GM12878 (cell line): ENCODE data around the gene BMPR1B. TPM values are rescaled to one million over a fixed set of nuclear protein-coding genes. Genes with fewer than 3 reads are reported as not detected.

ENCODE experiments used
- ATAC-seq: fragments of 200-7000 bp; cut with Tn5 transposase; 3 replicates; pipeline ENCODE4 v1.9.1; 2020; ENCODE audit warnings: mild to moderate bottlenecking, moderate library complexity
- BruUV-seq: library from RNA; stranded (reverse); fragments of 400-500 nt; replicated peaks from 2 replicates; lab custom pipeline; 2021; lab: Mats Ljungman, UMichigan
- CTCF ChIA-PET: fragments of 300-600 bp; sonication (Branson Sonifier 250); formaldehyde crosslinking; extraction: SDS; loops from one replicate; lab custom pipeline; 2021; ENCODE audit warnings: inconsistent platforms; lab: Yijun Ruan, JAX
- POLR2A ChIA-PET: fragments of 350-600 bp; formaldehyde crosslinking; extraction: SDS; loops from one replicate; lab custom pipeline; 2021; ENCODE audit warnings: inconsistent platforms; lab: Charles Lee
- RAD21 ChIA-PET: fragments of 300-600 bp; sonication (Branson Sonifier 250); formaldehyde crosslinking; loops from one replicate; lab custom pipeline; 2023; ENCODE audit warnings: antibody characterized with exemption; ENCODE audit not compliant: unreplicated experiment; lab: Charles Lee
- SMC1A ChIA-PET: fragments of 300-600 bp; sonication (Branson Sonifier 250); formaldehyde crosslinking; loops from one replicate; lab custom pipeline; 2023; ENCODE audit not compliant: unreplicated experiment, uncharacterized antibody; lab: Charles Lee
- DNase-seq: peaks from one replicate; pipeline ENCODE4 v3.0.0-alpha.2; 2011; ENCODE audit warnings: low read depth, low spot score
- FAIRE-seq: peaks from 3 replicates; lab custom pipeline; 2011; peaks lifted over from hg19 to GRCh38; lab: Jason Lieb, UNC
- H2AFZ ChIP-seq: 2 replicates; pipeline ENCODE4 v1.6.0; 2011; ENCODE audit warnings: low read depth, low read length, control low read depth; ENCODE audit not compliant: control insufficient read depth
- H3K27ac ChIP-seq: 2 replicates; pipeline ENCODE4 v1.5.1; 2011; ENCODE audit warnings: control low read depth; ENCODE audit not compliant: control insufficient read depth, insufficient read depth
- H3K27me3 ChIP-seq, 2 experiments: replicated peaks in 1 of 2; 2 replicates each; pipeline versions ENCODE4 v1.6.0 to v1.6.1; 2011; ENCODE audit warnings: low read length in 1 of 2; ENCODE audit not compliant: control insufficient read depth in 2 of 2, insufficient read depth in 2 of 2
- H3K36me3 ChIP-seq, 2 experiments: 2 replicates each; pipeline ENCODE4 v1.5.1; 2011; ENCODE audit warnings: low read length in 1 of 2; ENCODE audit not compliant: control insufficient read depth in 2 of 2, insufficient read depth in 2 of 2
- H3K4me1 ChIP-seq: 2 replicates; pipeline ENCODE4 v1.6.1; 2011; ENCODE audit warnings: mild to moderate bottlenecking, low read length, moderate library complexity, mixed read lengths; ENCODE audit not compliant: control insufficient read depth, insufficient read depth
- H3K4me2 ChIP-seq: 2 replicates; pipeline ENCODE4 v1.6.0; 2011; ENCODE audit warnings: control low read depth; ENCODE audit not compliant: control insufficient read depth, insufficient read depth
- H3K4me3 ChIP-seq: fragments of 200-600 bp; sonication (generic); 2 replicates; pipeline ENCODE4 v1.5.1; 2016
- H3K79me2 ChIP-seq: 2 replicates; pipeline ENCODE4 v1.6.0; 2011; ENCODE audit warnings: low read length; ENCODE audit not compliant: control insufficient read depth, insufficient read depth
- H3K9ac ChIP-seq: 2 replicates; pipeline ENCODE4 v1.8.0; 2011; ENCODE audit warnings: low read length, control low read depth, mixed read lengths; ENCODE audit not compliant: control insufficient read depth, insufficient read depth
- H3K9me3 ChIP-seq: replicated peaks from 3 replicates; pipeline ENCODE4 v1.5.1; 2011; ENCODE audit warnings: mild to moderate bottlenecking, low read length; ENCODE audit not compliant: control insufficient read depth, insufficient read depth
- H4K20me1 ChIP-seq: 2 replicates; pipeline ENCODE4 v1.6.0; 2011; ENCODE audit not compliant: control insufficient read depth, insufficient read depth
- CBX3 ChIP-seq: fragments of 200-600 bp; sonication (generic); IDR thresholded peaks from 2 replicates; pipeline ENCODE4 v1.6.1; 2016; ENCODE audit warnings: low read depth, borderline replicate concordance
- CEBPB ChIP-seq, 2 experiments: fragments of 150-350 bp in 1 of 2; IDR thresholded peaks; 2 replicates each; pipeline ENCODE4 v1.6.1; 2012 to 2014; ENCODE audit warnings: low read depth in 2 of 2, low read length in 2 of 2, borderline replicate concordance in 1 of 2, inconsistent platforms in 1 of 2
- NBN ChIP-seq: fragments of 450-650 bp; IDR thresholded peaks from 2 replicates; pipeline ENCODE4 v1.6.1; 2016
- NFYA ChIP-seq: IDR thresholded peaks from 2 replicates; pipeline ENCODE4 v1.6.1; 2011; ENCODE audit warnings: low read depth, mild to moderate bottlenecking, low read length, improper control_type of control experiment, borderline replicate concordance
- NFYB ChIP-seq: IDR thresholded peaks from 2 replicates; pipeline ENCODE4 v1.6.1; 2011; ENCODE audit warnings: low read depth, mild to moderate bottlenecking, low read length, improper control_type of control experiment, moderate library complexity; ENCODE audit not compliant: insufficient read depth
- POLR2A ChIP-seq: IDR thresholded peaks from 2 replicates; pipeline ENCODE4 v1.6.1; 2011; ENCODE audit warnings: low read depth, mild to moderate bottlenecking, low read length
- WGBS: methylation state at CpG from one replicate; pipeline ENCODE4 v1.1.6; 2016; ENCODE audit warnings: low lambda C conversion rate; ENCODE audit not compliant: insufficient replicate concordance, insufficient coverage; ENCODE audit errors: missing lambda C conversion rate; 5-methylcytosine and 5-hydroxymethylcytosine counted together
- in situ Hi-C: fragments of 300-500 bp; cut with MboI; formaldehyde crosslinking; loops from 9 replicates; pipeline ENCODE4 v1.14.3; 2018; ENCODE audit warnings: mixed read lengths
- intact Hi-C: fragments of 100-400 bp; cut with micrococcal nuclease; formaldehyde crosslinking; loops from one replicate; pipeline ENCODE4 v1.14.2; 2022; ENCODE audit not compliant: unreplicated experiment
- polyA plus RNA-seq, 11 experiments: library from polyadenylated mRNA; depleted of rRNA in 4 of 11; unstranded in 6 of 11; stranded (reverse) in 5 of 11; fragments of >200 nt; fragmentation: Nextera tagmentation in 4 of 11; fragmentation: Illumina TruSeq in 1 of 11; extraction: Ambion mirVana in 4 of 11; extraction: Trizol in 1 of 11; gene quantifications; 1 replicate in 1 of 11; 2 replicates in 10 of 11; pipeline versions ENCODE4 v1.2.1 to v1.2.3, GENCODE V29; 2011 to 2016; ENCODE audit warnings: inconsistent platforms in 2 of 11, missing spikeins in 2 of 11, low read depth in 1 of 11
- total RNA-seq, 4 experiments: library from RNA; depleted of rRNA in 3 of 4; stranded (reverse); fragments of >200 nt in 3 of 4; fragmentation: Illumina TruSeq in 1 of 4; extraction: Trizol in 1 of 4; gene quantifications; 2 replicates each; pipeline versions ENCODE4 v1.2.1 to v1.2.3, GENCODE V29; 2013 to 2021
- TF ChIP-seq, protein P1 (sequence below): fragments of 450-650 bp; IDR thresholded peaks from 2 replicates; pipeline ENCODE4 v1.6.1; 2018; ENCODE audit warnings: borderline replicate concordance, mild to moderate bottlenecking; ENCODE audit not compliant: partially characterized antibody

BMPR1B gene
- total and polyA plus RNA-seq, 10 of the 15 experiments (the other 5 are each of a cell fraction or from before 2014, with no cell fraction given): not detected

DNA sequence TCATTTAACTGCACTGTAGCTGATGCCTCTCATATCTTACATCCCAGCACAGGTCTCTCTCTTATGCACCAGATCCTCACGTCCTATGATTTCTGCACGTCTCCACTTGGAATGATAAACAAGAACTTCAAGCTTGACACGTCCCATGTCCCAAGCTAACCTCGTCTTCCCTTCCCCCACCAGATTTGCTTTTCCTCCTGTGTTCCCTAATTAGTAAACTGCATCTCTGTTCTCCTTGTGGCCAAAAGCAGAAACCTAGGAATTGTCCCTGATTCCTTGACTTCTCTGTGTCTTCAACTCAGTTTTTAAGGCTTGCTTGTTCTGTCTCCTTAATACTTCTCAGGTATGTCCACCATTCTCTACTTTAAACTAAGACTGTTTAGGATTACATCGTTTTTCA is 171.9 kb downstream of the BMPR1B start (continued):
- TF ChIP-seq CEBPB (IDR thresholded peaks at IDR 0.05; ENCODE audit: borderline replicate concordance in 1 of 2, low read depth in 2 of 2, low read length in 2 of 2): no peak

GRCh38 chr4:94931626-94932025 is 173.9 kb downstream of the BMPR1B start:
- ChIA-PET RAD21 (no interaction called here), CTCF (no interaction called here), SMC1A (no interaction called here), POLR2A (no interaction called here)
- ATAC-seq (no peak), FAIRE-seq (no peak), DNase-seq (no peak)
- Histone ChIP-seq H3K4me1 (no peaks in the 10 kb centered on the region), H2AFZ (no peak overlapping the region), H3K9ac (no peak overlapping the region), H3K4me2 (no peak overlapping the region), H3K9me3 (no peaks in the 10 kb centered on the region), H3K79me2 (no peaks in the 10 kb centered on the region), H3K27ac (no peak overlapping the region), H3K27me3 (no peaks in the 10 kb centered on the region), H3K36me3 (no peaks in the 10 kb centered on the region), H4K20me1 (no peaks in the 10 kb centered on the region), H3K4me3 (no peak overlapping the region)
- no TSS peak for BruUV-seq
- TF ChIP-seq NBN (no peak), NFYB (no peak), POLR2A (no peak), NFYA (no peak), CBX3 (no peak)
- TF ChIP-seq, protein P1, sequence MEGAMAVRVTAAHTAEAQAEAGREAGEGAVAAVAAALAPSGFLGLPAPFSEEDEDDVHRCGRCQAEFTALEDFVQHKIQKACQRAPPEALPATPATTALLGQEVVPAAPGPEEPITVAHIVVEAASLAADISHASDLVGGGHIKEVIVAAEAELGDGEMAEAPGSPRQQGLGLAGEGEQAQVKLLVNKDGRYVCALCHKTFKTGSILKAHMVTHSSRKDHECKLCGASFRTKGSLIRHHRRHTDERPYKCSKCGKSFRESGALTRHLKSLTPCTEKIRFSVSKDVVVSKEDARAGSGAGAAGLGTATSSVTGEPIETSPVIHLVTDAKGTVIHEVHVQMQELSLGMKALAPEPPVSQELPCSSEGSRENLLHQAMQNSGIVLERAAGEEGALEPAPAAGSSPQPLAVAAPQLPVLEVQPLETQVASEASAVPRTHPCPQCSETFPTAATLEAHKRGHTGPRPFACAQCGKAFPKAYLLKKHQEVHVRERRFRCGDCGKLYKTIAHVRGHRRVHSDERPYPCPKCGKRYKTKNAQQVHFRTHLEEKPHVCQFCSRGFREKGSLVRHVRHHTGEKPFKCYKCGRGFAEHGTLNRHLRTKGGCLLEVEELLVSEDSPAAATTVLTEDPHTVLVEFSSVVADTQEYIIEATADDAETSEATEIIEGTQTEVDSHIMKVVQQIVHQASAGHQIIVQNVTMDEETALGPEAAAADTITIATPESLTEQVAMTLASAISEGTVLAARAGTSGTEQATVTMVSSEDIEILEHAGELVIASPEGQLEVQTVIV: no peak
- 39% methylated on average over 7 of the region's 7 CpGs for WGBS
- in situ Hi-C loops (no loop called here), intact Hi-C loops (no loop called here)
